OCI-LY1 (cell line): Measurements from ENCODE around the gene DPH1.

ENCODE experiments used
- H2AFZ ChIP-seq: fragments of 200-600 bp; sonication (generic), shearing (Covaris generic); 2 replicates; pipeline ENCODE4 v1.6.0; 2014; ENCODE audit warnings: antibody characterized with exemption, mild to moderate bottlenecking, low read length
- H3F3A ChIP-seq: fragments of 200-600 bp; sonication (generic), shearing (Covaris generic); 2 replicates; pipeline ENCODE4 v1.6.0; 2014; ENCODE audit warnings: mild to moderate bottlenecking, antibody characterized with exemption, low read length, moderate library complexity; ENCODE audit not compliant: insufficient read depth
- H3K27ac ChIP-seq: fragments of 200-600 bp; sonication (generic); 2 replicates; pipeline ENCODE4 v1.5.1; 2014; ENCODE audit warnings: low read length, mixed run types, mild to moderate bottlenecking, low read depth; ENCODE audit not compliant: poor library complexity, severe bottlenecking
- H3K27me3 ChIP-seq: fragments of 200-600 bp; sonication (generic); 2 replicates; pipeline ENCODE4 v1.6.0; 2014; ENCODE audit warnings: antibody characterized with exemption, mild to moderate bottlenecking, low read length, moderate library complexity; ENCODE audit not compliant: insufficient read depth
- H3K36me3 ChIP-seq: fragments of 200-600 bp; sonication (generic); 2 replicates; pipeline ENCODE4 v1.6.1; 2014; ENCODE audit warnings: mild to moderate bottlenecking, antibody characterized with exemption, low read length, moderate library complexity, mixed read lengths; ENCODE audit not compliant: insufficient read depth
- H3K4me1 ChIP-seq: fragments of 200-600 bp; sonication (generic); 2 replicates; pipeline ENCODE4 v1.5.1; 2014; ENCODE audit warnings: mild to moderate bottlenecking, low read length, moderate library complexity; ENCODE audit not compliant: insufficient read depth, severe bottlenecking
- H3K4me2 ChIP-seq: fragments of 200-600 bp; sonication (generic), shearing (Covaris generic); 2 replicates; pipeline ENCODE4 v1.6.1; 2014; ENCODE audit warnings: low read length
- H3K4me3 ChIP-seq: fragments of 200-600 bp; sonication (generic); 2 replicates; pipeline ENCODE4 v1.5.1; 2014; ENCODE audit warnings: low read length, low read depth, mild to moderate bottlenecking, mixed read lengths; ENCODE audit not compliant: poor library complexity, severe bottlenecking
- H3K79me2 ChIP-seq: fragments of 200-600 bp; shearing (Covaris generic); 2 replicates; pipeline ENCODE4 v1.6.1; 2016; ENCODE audit warnings: mixed run types, low read length, mixed read lengths; ENCODE audit not compliant: insufficient read depth
- H3K9ac ChIP-seq: fragments of 200-600 bp; sonication (generic), shearing (Covaris generic); 2 replicates; pipeline ENCODE4 v1.6.1; 2014; ENCODE audit warnings: mild to moderate bottlenecking, low read length, mixed read lengths
- H3K9me2 ChIP-seq: fragments of 200-600 bp; sonication (generic), shearing (Covaris generic); 2 replicates; pipeline ENCODE4 v1.6.1; 2014; ENCODE audit warnings: low read depth, mild to moderate bottlenecking, low read length, mixed read lengths
- H3K9me3 ChIP-seq: fragments of 200-600 bp; shearing (Covaris generic); 2 replicates; pipeline ENCODE4 v1.6.1; 2014; ENCODE audit warnings: low read length, mixed read lengths
- H4K20me1 ChIP-seq: fragments of 200-600 bp; sonication (generic), shearing (Covaris generic); 2 replicates; pipeline ENCODE4 v1.6.0; 2016; ENCODE audit warnings: mild to moderate bottlenecking, low read length; ENCODE audit not compliant: insufficient read depth
- EZH2 ChIP-seq: fragments of 200-600 bp; sonication (generic), shearing (Covaris generic); IDR thresholded peaks from 2 replicates; pipeline ENCODE4 v1.8.0; 2017; ENCODE audit warnings: borderline replicate concordance, mixed run types, mild to moderate bottlenecking, antibody characterized with exemption, low read length, moderate library complexity, mixed read lengths
- TF ChIP-seq, protein P1 (sequence below): fragments of 200-600 bp; sonication (generic), shearing (Covaris generic); IDR thresholded peaks from 2 replicates; pipeline ENCODE4 v1.5.1; 2017; ENCODE audit warnings: mild to moderate bottlenecking, antibody characterized with exemption, low read length, moderate library complexity, mixed read lengths

Gene DPH1

DNA sequence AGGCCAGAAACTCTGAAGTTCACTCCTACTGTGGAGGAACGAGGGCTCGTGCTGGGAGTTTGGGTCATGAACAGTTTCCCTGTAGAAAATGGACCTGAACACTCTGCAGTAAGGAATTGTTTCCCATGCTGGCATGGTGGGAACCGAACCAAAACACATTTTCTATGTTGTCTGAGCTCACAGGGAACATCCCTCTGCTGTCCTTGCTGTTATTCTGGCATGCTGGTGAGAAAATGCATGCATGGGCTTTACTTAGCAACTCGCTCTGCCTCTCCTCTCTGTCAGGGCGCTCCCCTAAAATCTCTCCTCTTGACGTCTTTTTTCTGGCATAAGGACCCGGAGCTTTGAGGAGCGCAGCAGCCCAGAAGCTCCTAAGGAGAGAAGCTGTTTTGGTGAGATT is 10.2 kb upstream of the DPH1 start:
- TF ChIP-seq EZH2 = no peak
- TF ChIP-seq, protein P1, sequence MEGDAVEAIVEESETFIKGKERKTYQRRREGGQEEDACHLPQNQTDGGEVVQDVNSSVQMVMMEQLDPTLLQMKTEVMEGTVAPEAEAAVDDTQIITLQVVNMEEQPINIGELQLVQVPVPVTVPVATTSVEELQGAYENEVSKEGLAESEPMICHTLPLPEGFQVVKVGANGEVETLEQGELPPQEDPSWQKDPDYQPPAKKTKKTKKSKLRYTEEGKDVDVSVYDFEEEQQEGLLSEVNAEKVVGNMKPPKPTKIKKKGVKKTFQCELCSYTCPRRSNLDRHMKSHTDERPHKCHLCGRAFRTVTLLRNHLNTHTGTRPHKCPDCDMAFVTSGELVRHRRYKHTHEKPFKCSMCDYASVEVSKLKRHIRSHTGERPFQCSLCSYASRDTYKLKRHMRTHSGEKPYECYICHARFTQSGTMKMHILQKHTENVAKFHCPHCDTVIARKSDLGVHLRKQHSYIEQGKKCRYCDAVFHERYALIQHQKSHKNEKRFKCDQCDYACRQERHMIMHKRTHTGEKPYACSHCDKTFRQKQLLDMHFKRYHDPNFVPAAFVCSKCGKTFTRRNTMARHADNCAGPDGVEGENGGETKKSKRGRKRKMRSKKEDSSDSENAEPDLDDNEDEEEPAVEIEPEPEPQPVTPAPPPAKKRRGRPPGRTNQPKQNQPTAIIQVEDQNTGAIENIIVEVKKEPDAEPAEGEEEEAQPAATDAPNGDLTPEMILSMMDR = no peak
- no peaks in the 10 kb centered on the region for H3K36me3 ChIP-seq
- H3K27ac ChIP-seq = no peak overlapping the region
- H3K9me3 ChIP-seq = no peaks in the 10 kb centered on the region
- peaks cover 32% of the 10 kb centered on the region for H3K27me3 ChIP-seq
- no peak overlapping the region for H3K9ac ChIP-seq
- H3K4me2 ChIP-seq = no peak overlapping the region
- H3K4me1 ChIP-seq = peaks cover 3% of the 10 kb centered on the region
- H4K20me1 ChIP-seq = no peaks in the 10 kb centered on the region
- H3F3A ChIP-seq = no peaks in the 10 kb centered on the region
- no peaks in the 10 kb centered on the region for H3K9me2 ChIP-seq
- H3K4me3 ChIP-seq = no peak overlapping the region
- no peak overlapping the region for H2AFZ ChIP-seq
- H3K79me2 ChIP-seq = no peaks in the 10 kb centered on the region

DNA sequence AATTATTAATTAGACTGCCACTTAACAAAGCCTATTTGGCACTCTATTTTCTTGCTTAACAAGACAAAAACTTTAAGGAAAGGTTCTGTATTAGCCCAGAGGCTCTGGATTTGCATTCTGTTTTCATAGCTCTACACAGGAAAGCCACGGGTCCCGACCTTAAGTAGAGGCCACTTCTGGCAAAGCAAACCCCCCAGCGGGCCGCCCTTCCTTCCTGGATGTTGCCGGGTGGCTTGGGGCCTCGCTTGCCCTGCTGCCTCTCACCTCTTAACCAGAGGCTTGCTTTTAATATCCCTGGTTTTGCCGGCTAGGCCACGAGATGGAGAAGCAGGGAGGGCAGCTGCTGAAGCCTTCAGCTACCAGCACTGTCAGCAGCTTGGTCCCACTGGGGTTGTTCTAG is 9.2 kb upstream of the DPH1 start:
- H3F3A ChIP-seq = no peaks in the 10 kb centered on the region
- H3K4me1 ChIP-seq = peaks cover 3% of the 10 kb centered on the region
- H3K9me3 ChIP-seq = no peaks in the 10 kb centered on the region
- H3K27me3 ChIP-seq = peaks cover 35% of the 10 kb centered on the region
- no peak overlapping the region for H2AFZ ChIP-seq
- no peak for TF ChIP-seq EZH2
- TF ChIP-seq, protein P1 = no peak
- H3K9ac ChIP-seq = no peak overlapping the region
- no peaks in the 10 kb centered on the region for H4K20me1 ChIP-seq
- no peaks in the 10 kb centered on the region for H3K79me2 ChIP-seq
- H3K4me2 ChIP-seq = no peak overlapping the region
- H3K36me3 ChIP-seq = no peaks in the 10 kb centered on the region
- H3K27ac ChIP-seq = no peak overlapping the region
- H3K9me2 ChIP-seq = no peaks in the 10 kb centered on the region
- H3K4me3 ChIP-seq = no peak overlapping the region

DNA sequence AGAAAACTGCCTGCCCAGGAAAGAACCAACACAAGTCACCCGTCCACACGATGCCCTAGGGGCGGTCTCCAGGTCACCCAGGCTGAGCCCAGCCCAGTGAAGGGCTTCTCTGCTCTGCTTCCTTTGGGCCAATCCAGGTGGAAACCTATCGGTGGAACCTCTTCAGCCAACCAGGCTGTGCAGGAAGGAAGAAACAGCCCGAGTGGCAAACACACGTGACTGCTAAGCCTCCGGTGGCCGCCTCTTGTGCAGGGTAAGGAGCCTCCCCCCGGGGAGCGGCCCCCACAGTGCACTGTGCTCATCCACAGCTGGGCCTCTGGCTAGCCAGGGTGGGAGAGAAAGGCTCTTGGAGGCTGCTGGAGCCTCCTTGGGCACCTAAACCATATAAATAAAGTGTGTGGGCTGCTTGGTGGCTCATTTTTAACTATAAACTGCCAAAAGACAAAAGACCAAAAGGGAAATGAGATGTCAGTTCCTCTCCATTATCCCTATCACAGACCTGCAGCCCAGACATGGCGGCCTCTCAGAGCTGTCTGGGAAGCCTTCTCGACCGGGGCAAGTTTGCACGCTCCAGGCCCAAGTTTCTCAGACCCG is 7.2 kb upstream of the DPH1 start:
- Histone ChIP-seq H3K4me1 (no peaks in the 10 kb centered on the region), H3K27ac (no peak overlapping the region), H3F3A (no peaks in the 10 kb centered on the region), H2AFZ (no peak overlapping the region), H3K4me2 (no peak overlapping the region), H3K9me3 (no peaks in the 10 kb centered on the region), H3K36me3 (no peaks in the 10 kb centered on the region), H3K9ac (no peak overlapping the region), H3K79me2 (no peaks in the 10 kb centered on the region), H3K9me2 (no peaks in the 10 kb centered on the region), H4K20me1 (no peaks in the 10 kb centered on the region), H3K27me3 (peaks cover 36% of the 10 kb centered on the region), H3K4me3 (no peak overlapping the region)
- no peak for TF ChIP-seq EZH2
- TF ChIP-seq, protein P1 = no peak
